ENCODE results near the gene DLGAP1.

Gene DLGAP1

GRCh38 chr18:4236940-4237663 is 218.0 kb downstream of the DLGAP1 start:
- H3K27me3 ChIP-seq (replicated peaks in 2 of 5; ENCODE audit: control insufficient read depth in 4 of 5, insufficient read depth in 5 of 5, low read length in 4 of 5), result no peaks in the 10 kb centered on the region
- WGBS (ENCODE audit: insufficient coverage), result 58% methylated on average over 9 of the region's 11 CpGs
- CTCF ChIA-PET, result no interaction called here

GRCh38 chr18:4233468-4233867 is 221.6 kb downstream of the DLGAP1 start:
- H3K4me3 ChIP-seq (ENCODE audit: control insufficient read depth in 1 of 7, extremely low read depth in 1 of 7, insufficient read depth in 4 of 7, low read depth in 2 of 7, low read length in 6 of 7), result no peak overlapping the region
- no peak overlapping the region for H3K27ac ChIP-seq (ENCODE audit: insufficient read depth in 1 of 2, low read depth in 1 of 2, low read length in 2 of 2, poor library complexity in 1 of 2, severe bottlenecking in 2 of 2)
- ChIA-PET POLR2A (no interaction called here), CTCF (no interaction called here)
- no peaks in the 10 kb centered on the region for H3K9me3 ChIP-seq (ENCODE audit: control extremely low read depth in 1 of 5, control insufficient read depth in 4 of 5, insufficient read depth in 2 of 5, low read depth in 1 of 5, low read length in 4 of 5)
- no peaks in the 10 kb centered on the region for H3K36me3 ChIP-seq (ENCODE audit: control insufficient read depth in 4 of 4, insufficient read depth in 4 of 4, low read length in 3 of 4)
- 57% methylated on average over 1 of the region's 3 CpGs for WGBS (ENCODE audit: insufficient coverage)
- no peaks in the 10 kb centered on the region for H3K4me1 ChIP-seq (ENCODE audit: control extremely low read depth in 1 of 4, control insufficient read depth in 4 of 4, insufficient read depth in 4 of 4, low read length in 3 of 4)
- no peak for DNase-seq
- no peaks in the 10 kb centered on the region for H3K27me3 ChIP-seq (replicated peaks in 2 of 5; ENCODE audit: control insufficient read depth in 4 of 5, insufficient read depth in 5 of 5, low read length in 4 of 5)

More at GRCh38 chr18:4236940-4237663, 218.0 kb downstream of the DLGAP1 start:
- H3K4me3 ChIP-seq (ENCODE audit: control insufficient read depth in 1 of 7, extremely low read depth in 1 of 7, insufficient read depth in 4 of 7, low read depth in 2 of 7, low read length in 6 of 7), result no peak overlapping the region
- POLR2A ChIA-PET, result interaction anchor here (0.6 kb wide), 1 partner anchor 1832 kb away, joined by 3 read pairs; no protein-coding TSS in a partner anchor
- H3K36me3 ChIP-seq (ENCODE audit: control insufficient read depth in 4 of 4, insufficient read depth in 4 of 4, low read length in 3 of 4), result no peaks in the 10 kb centered on the region
- H3K9me3 ChIP-seq (ENCODE audit: control extremely low read depth in 1 of 5, control insufficient read depth in 4 of 5, insufficient read depth in 2 of 5, low read depth in 1 of 5, low read length in 4 of 5), result no peaks in the 10 kb centered on the region
- no peak overlapping the region for H3K27ac ChIP-seq (ENCODE audit: insufficient read depth in 1 of 2, low read depth in 1 of 2, low read length in 2 of 2, poor library complexity in 1 of 2, severe bottlenecking in 2 of 2)
- DNase-seq, result no peak
- no peaks in the 10 kb centered on the region for H3K4me1 ChIP-seq (ENCODE audit: control extremely low read depth in 1 of 4, control insufficient read depth in 4 of 4, insufficient read depth in 4 of 4, low read length in 3 of 4)

- no peak overlapping the region for H3K4me3 ChIP-seq (ENCODE audit: control insufficient read depth in 1 of 7, extremely low read depth in 1 of 7, insufficient read depth in 4 of 7, low read depth in 2 of 7, low read length in 6 of 7)
- ChIA-PET CTCF (no interaction called here), POLR2A (no interaction called here)
- no peaks in the 10 kb centered on the region for H3K9me3 ChIP-seq (ENCODE audit: control extremely low read depth in 1 of 5, control insufficient read depth in 4 of 5, insufficient read depth in 2 of 5, low read depth in 1 of 5, low read length in 4 of 5)
- no peak overlapping the region for H3K27ac ChIP-seq (ENCODE audit: insufficient read depth in 1 of 2, low read depth in 1 of 2, low read length in 2 of 2, poor library complexity in 1 of 2, severe bottlenecking in 2 of 2)
- no peaks in the 10 kb centered on the region for H3K4me1 ChIP-seq (ENCODE audit: control extremely low read depth in 1 of 4, control insufficient read depth in 4 of 4, insufficient read depth in 4 of 4, low read length in 3 of 4)
- H3K27me3 ChIP-seq (replicated peaks in 2 of 5; ENCODE audit: control insufficient read depth in 4 of 5, insufficient read depth in 5 of 5, low read length in 4 of 5), result no peaks in the 10 kb centered on the region
- no peaks in the 10 kb centered on the region for H3K36me3 ChIP-seq (ENCODE audit: control insufficient read depth in 4 of 4, insufficient read depth in 4 of 4, low read length in 3 of 4)
- DNase-seq, result no peak
- 30% methylated on average over 2 of the region's 2 CpGs for WGBS (ENCODE audit: insufficient coverage)
Measured at GRCh38 chr18:4232656-4233055, 222.5 kb downstream of the DLGAP1 start.

GRCh38 chr18:4231260-4231659 is 223.8 kb downstream of the DLGAP1 start:
- no peak for DNase-seq
- ChIA-PET CTCF (no interaction called here), POLR2A (interaction anchor here (0.6 kb wide), 1 partner anchor 319 kb away, joined by 3 read pairs; no protein-coding TSS in a partner anchor)
- no peak overlapping the region for H3K27ac ChIP-seq (ENCODE audit: insufficient read depth in 1 of 2, low read depth in 1 of 2, low read length in 2 of 2, poor library complexity in 1 of 2, severe bottlenecking in 2 of 2)
- no peak overlapping the region for H3K4me3 ChIP-seq (ENCODE audit: control insufficient read depth in 1 of 7, extremely low read depth in 1 of 7, insufficient read depth in 4 of 7, low read depth in 2 of 7, low read length in 6 of 7)
- no peaks in the 10 kb centered on the region for H3K9me3 ChIP-seq (ENCODE audit: control extremely low read depth in 1 of 5, control insufficient read depth in 4 of 5, insufficient read depth in 2 of 5, low read depth in 1 of 5, low read length in 4 of 5)
- no peaks in the 10 kb centered on the region for H3K36me3 ChIP-seq (ENCODE audit: control insufficient read depth in 4 of 4, insufficient read depth in 4 of 4, low read length in 3 of 4)
- H3K4me1 ChIP-seq (ENCODE audit: control extremely low read depth in 1 of 4, control insufficient read depth in 4 of 4, insufficient read depth in 4 of 4, low read length in 3 of 4), result no peaks in the 10 kb centered on the region
- no peaks in the 10 kb centered on the region for H3K27me3 ChIP-seq (replicated peaks in 2 of 5; ENCODE audit: control insufficient read depth in 4 of 5, insufficient read depth in 5 of 5, low read length in 4 of 5)

GRCh38 chr18:4230450-4231168 is 224.5 kb downstream of the DLGAP1 start:
- Histone ChIP-seq H3K36me3 (ENCODE audit: control insufficient read depth in 4 of 4, insufficient read depth in 4 of 4, low read length in 3 of 4) (no peaks in the 10 kb centered on the region), H3K4me3 (ENCODE audit: control insufficient read depth in 1 of 7, extremely low read depth in 1 of 7, insufficient read depth in 4 of 7, low read depth in 2 of 7, low read length in 6 of 7) (no peak overlapping the region), H3K4me1 (ENCODE audit: control extremely low read depth in 1 of 4, control insufficient read depth in 4 of 4, insufficient read depth in 4 of 4, low read length in 3 of 4) (no peaks in the 10 kb centered on the region), H3K9me3 (ENCODE audit: control extremely low read depth in 1 of 5, control insufficient read depth in 4 of 5, insufficient read depth in 2 of 5, low read depth in 1 of 5, low read length in 4 of 5) (no peaks in the 10 kb centered on the region), H3K27ac (ENCODE audit: insufficient read depth in 1 of 2, low read depth in 1 of 2, low read length in 2 of 2, poor library complexity in 1 of 2, severe bottlenecking in 2 of 2) (no peak overlapping the region), H3K27me3 (replicated peaks in 2 of 5; ENCODE audit: control insufficient read depth in 4 of 5, insufficient read depth in 5 of 5, low read length in 4 of 5) (no peaks in the 10 kb centered on the region)
- no peak for DNase-seq
- 75% methylated on average over 2 of the region's 3 CpGs for WGBS (ENCODE audit: insufficient coverage)
- CTCF ChIA-PET, result no interaction called here
- POLR2A ChIA-PET, result interaction anchor here (0.6 kb wide), 1 partner anchor 318 kb away, joined by 3 read pairs; no protein-coding TSS in a partner anchor

- CTCF ChIA-PET, result no interaction called here
- H3K4me3 ChIP-seq (ENCODE audit: control insufficient read depth in 1 of 7, extremely low read depth in 1 of 7, insufficient read depth in 4 of 7, low read depth in 2 of 7, low read length in 6 of 7), result no peak overlapping the region
- H3K36me3 ChIP-seq (ENCODE audit: control insufficient read depth in 4 of 4, insufficient read depth in 4 of 4, low read length in 3 of 4), result no peaks in the 10 kb centered on the region
- no peaks in the 10 kb centered on the region for H3K27me3 ChIP-seq (replicated peaks in 2 of 5; ENCODE audit: control insufficient read depth in 4 of 5, insufficient read depth in 5 of 5, low read length in 4 of 5)
- 75% methylated on average over 2 of the region's 4 CpGs for WGBS (ENCODE audit: insufficient coverage)
- DNase-seq, result no peak
- H3K9me3 ChIP-seq (ENCODE audit: control extremely low read depth in 1 of 5, control insufficient read depth in 4 of 5, insufficient read depth in 2 of 5, low read depth in 1 of 5, low read length in 4 of 5), result no peaks in the 10 kb centered on the region
- POLR2A ChIA-PET, result no interaction called here
- no peaks in the 10 kb centered on the region for H3K4me1 ChIP-seq (ENCODE audit: control extremely low read depth in 1 of 4, control insufficient read depth in 4 of 4, insufficient read depth in 4 of 4, low read length in 3 of 4)
- no peak overlapping the region for H3K27ac ChIP-seq (ENCODE audit: insufficient read depth in 1 of 2, low read depth in 1 of 2, low read length in 2 of 2, poor library complexity in 1 of 2, severe bottlenecking in 2 of 2)
Measured at GRCh38 chr18:4224031-4224704, 230.9 kb downstream of the DLGAP1 start.
